ENCODE measurements around the gene KIAA2012.

DNA sequence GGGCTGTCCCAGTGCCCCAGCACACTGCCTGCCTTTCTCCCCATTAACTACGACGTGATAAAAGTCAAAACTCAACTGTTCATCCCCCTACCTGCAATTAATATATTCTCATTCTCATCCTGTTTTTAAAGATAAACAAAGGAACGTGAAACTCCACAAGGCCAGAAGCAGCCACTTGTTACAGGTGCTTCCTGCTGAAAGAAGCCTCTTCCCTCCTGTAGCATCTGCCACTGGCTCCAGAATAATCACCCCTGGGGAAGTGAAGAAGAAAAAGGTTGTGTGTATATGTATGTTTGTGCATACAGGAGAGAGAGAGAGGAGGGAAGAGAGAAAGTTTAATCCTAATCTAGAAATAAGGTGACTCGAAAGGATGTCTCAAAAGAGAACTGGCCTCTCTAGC, 27.1 kb downstream of the KIAA2012 start:
- TF ChIP-seq ELF4 (IDR thresholded peaks at IDR 0.05) (no peak), FOXA1 (IDR thresholded peaks at IDR 0.05) (no peak), SP1 (IDR thresholded peaks at IDR 0.05) (no peak), SUZ12 (IDR thresholded peaks at IDR 0.05) (no peak)
